22Rv1 (cell line): Measurements from ENCODE around the gene LDB3.

ENCODE experiments used
- H3K27ac ChIP-seq: fragments of 450-650 bp; 2 replicates; pipeline ENCODE4 v1.5.1; 2017
- ZFX ChIP-seq: fragments of 450-650 bp; IDR thresholded peaks from 2 replicates; pipeline ENCODE4 v1.6.1; 2017; ENCODE audit warnings: antibody characterized with exemption, borderline replicate concordance
- TF ChIP-seq, protein P1 (sequence below): fragments of 450-650 bp; IDR thresholded peaks from 2 replicates; pipeline ENCODE4 v1.5.1; 2017; ENCODE audit warnings: mild to moderate bottlenecking

LDB3 gene

DNA sequence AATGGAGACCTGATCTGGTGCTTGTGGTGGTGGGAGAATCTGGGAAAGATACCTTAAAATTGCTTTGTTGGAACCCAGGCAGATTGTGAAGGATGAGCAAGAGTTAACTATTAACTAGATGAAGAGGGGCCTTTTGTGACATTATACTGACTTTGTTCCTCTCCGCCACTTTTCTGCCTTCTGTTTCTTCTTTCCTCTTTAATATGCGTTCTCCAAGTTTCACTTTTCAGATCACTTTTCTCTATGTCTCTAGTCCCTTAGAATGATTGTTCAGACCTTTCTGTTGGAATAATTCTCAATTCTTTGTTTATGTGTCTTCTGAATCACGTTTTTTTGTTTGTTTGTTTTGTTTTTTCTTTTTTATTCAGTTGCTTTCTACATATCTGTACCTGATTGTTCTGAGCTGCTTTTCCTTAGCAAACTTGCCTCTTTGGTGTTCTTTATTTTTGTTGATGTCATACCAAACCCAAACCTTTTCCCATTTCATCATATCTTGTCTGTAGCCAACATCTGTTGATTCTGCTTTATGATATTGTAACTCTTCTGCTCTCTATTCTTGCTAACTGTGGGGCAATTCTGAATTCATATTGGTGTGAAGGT is 90.9 kb downstream of the LDB3 start:
- TF ChIP-seq, protein P1, sequence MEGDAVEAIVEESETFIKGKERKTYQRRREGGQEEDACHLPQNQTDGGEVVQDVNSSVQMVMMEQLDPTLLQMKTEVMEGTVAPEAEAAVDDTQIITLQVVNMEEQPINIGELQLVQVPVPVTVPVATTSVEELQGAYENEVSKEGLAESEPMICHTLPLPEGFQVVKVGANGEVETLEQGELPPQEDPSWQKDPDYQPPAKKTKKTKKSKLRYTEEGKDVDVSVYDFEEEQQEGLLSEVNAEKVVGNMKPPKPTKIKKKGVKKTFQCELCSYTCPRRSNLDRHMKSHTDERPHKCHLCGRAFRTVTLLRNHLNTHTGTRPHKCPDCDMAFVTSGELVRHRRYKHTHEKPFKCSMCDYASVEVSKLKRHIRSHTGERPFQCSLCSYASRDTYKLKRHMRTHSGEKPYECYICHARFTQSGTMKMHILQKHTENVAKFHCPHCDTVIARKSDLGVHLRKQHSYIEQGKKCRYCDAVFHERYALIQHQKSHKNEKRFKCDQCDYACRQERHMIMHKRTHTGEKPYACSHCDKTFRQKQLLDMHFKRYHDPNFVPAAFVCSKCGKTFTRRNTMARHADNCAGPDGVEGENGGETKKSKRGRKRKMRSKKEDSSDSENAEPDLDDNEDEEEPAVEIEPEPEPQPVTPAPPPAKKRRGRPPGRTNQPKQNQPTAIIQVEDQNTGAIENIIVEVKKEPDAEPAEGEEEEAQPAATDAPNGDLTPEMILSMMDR, result no peak
- no peak for TF ChIP-seq ZFX

DNA sequence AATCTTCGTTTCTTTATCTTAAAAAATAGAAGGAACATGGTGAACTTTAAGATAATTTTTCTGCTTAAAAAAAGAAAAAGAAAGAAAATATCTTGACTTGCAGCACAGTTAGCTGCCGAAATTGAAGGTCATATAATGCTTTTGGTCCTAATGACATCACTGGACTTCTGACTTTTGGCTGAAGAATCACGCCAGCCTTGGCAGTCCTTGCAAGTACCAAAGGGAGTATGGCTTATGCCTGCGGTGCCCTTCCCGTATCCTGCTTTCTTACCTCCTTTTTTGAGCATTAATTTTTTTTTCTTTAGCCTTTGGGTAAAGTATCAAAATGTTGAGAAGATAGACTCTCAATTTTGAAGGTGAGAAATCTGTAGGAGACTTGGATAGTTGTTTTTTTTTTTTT is 95.1 kb downstream of the LDB3 start:
- TF ChIP-seq, protein P1, result no peak
- no peak for TF ChIP-seq ZFX
- H3K27ac ChIP-seq, result no peak overlapping the region

More for the DNA sequence above, 90.9 kb downstream of the LDB3 start:
- H3K27ac ChIP-seq, result no peak overlapping the region

DNA sequence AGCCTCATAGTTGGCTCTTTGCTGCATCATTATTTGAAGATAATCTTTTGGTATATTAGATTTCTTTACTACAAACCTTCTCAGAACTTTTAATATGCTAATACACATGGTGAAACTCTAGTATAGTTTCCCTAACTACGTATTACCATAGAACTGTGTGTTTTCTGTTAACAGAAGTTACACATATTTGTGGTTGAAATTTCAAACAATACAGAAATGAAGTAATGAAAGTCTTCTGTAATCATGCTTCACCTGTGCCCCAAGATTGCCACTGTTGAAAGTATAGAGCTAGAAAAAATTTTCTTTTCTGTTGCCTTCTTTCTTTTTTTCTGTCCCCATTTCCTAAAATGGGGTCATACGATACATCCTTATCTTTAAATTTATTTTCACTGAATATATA is 97.2 kb downstream of the LDB3 start:
- TF ChIP-seq ZFX, result no peak
- TF ChIP-seq, protein P1, result no peak
- H3K27ac ChIP-seq, result no peak overlapping the region

DNA sequence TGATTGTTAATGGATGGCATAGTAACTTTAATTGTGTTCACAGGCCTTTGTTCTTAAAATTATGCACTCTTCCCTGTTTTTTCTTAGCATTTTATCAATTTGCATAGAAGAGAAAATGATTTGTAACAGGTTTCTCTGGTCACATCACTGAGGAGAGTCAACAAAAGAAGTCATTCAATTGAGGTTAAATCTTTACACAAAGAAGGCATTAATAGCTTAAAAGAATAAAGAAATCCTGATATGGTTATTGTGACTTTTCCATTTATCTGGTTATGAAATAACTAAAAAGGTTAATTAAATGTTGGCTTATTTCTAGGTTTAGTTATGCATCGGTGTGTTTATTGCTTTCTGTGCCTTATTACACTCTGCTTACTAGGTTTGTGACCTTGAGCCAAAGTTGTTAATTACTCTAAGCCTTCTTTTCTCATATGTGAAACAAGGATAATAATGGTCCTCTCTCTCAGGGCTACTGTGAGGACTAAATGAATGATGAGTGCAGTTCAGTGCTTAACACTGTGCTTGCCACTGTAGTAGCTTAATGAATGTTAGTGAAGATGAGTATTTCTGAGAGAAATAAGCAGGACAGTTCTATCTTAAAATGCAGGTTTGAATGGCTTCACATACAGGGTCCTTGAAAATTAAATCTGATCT is 100.2 kb downstream of the LDB3 start:
- H3K27ac ChIP-seq, result no peak overlapping the region
- TF ChIP-seq, protein P1, result no peak
- no peak for TF ChIP-seq ZFX

DNA sequence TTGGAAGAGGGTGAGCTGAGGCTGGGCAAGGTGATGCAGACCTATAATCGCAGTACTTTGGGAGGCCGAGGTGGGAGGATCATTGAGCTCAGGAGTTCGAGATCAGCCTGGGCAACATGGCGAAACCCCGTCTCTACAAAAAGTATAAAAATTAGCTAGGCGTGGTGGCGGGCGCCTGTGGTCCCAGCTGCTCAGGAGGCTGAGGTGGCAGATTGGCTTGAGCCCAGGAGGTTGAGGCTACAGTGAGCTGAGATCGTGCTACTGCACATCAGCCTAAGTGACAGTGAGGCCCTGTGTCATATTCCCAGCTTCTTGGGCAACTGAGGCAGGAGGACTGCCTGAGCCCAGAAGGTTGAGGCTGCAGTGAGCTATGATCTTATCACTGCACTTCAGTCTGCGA is 101.7 kb downstream of the LDB3 start:
- TF ChIP-seq, protein P1, result no peak
- no peak for TF ChIP-seq ZFX

DNA sequence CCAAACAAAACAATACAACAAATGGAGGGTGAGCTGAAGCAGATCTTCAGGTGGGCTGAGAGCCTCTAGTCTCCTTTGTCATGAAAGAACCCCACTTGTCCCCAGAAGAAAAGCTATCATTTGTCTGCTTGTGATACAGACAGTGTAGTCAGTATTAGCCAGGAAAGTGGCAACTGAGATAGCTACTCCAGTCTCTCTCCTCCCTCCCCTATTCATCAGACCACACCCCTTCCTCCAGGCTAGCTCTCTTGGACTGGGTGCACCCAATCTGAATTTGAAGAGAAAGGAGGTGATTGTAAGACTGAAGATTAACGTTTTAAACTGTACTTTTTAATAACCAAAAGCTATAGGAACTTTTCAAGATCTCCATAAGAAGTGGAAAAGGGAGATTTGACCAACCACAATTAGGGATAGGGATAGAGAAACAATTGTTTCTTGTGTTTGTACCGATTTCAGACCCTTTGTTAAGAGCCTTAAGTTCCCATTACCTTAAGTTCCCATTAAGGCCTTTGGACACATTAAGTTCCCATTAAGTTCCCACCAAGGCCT is 102.2 kb downstream of the LDB3 start:
- H3K27ac ChIP-seq, result no peak overlapping the region
- TF ChIP-seq ZFX, result no peak
- TF ChIP-seq, protein P1, result no peak

More for the DNA sequence above, 101.7 kb downstream of the LDB3 start:
- no peak overlapping the region for H3K27ac ChIP-seq

DNA sequence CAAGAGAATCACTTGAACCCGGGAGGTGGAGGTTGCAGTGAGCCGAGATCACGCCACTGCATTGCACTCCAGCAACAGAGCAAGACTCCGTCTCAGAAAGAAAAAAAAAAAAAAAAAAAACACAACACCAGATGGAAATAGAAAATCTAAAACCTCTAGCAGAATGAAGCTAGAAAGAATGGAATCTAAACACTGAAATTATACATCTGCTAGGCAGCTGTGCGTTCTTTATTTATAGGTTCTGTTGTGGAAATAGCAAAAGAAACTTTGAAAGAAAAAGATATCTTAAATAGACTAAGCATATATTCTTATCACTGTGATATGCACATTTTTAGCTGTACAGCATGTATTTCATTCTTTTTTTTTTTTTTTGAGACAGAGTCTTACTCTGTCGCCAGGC is 105.2 kb downstream of the LDB3 start:
- TF ChIP-seq ZFX, result no peak
- TF ChIP-seq, protein P1, result no peak
- no peak overlapping the region for H3K27ac ChIP-seq
